Keratinocyte (primary cell): Measurements from ENCODE around the gene NUDT14.

ENCODE experiments used
- EZH2 ChIP-seq: IDR thresholded peaks from one replicate; pipeline ENCODE4 v1.6.1; 2012; ENCODE audit warnings: inconsistent platforms, mild to moderate bottlenecking, low read length, moderate library complexity
- TF ChIP-seq, protein P1 (sequence below), 3 experiments: IDR thresholded peaks in 1 of 3; conservative IDR thresholded peaks in 1 of 3; optimal IDR thresholded peaks in 1 of 3; 2 replicates in 2 of 3; 3 replicates in 1 of 3; pipeline versions ENCODE3 to v1.5.1; 2011; ENCODE audit warnings: low read length in 3 of 3, mild to moderate bottlenecking in 3 of 3, moderate library complexity in 2 of 3, control low read depth in 1 of 3, inconsistent platforms in 1 of 3; ENCODE audit not compliant: insufficient read depth in 2 of 3; ENCODE audit errors: extremely low read depth in 1 of 3

DNA sequence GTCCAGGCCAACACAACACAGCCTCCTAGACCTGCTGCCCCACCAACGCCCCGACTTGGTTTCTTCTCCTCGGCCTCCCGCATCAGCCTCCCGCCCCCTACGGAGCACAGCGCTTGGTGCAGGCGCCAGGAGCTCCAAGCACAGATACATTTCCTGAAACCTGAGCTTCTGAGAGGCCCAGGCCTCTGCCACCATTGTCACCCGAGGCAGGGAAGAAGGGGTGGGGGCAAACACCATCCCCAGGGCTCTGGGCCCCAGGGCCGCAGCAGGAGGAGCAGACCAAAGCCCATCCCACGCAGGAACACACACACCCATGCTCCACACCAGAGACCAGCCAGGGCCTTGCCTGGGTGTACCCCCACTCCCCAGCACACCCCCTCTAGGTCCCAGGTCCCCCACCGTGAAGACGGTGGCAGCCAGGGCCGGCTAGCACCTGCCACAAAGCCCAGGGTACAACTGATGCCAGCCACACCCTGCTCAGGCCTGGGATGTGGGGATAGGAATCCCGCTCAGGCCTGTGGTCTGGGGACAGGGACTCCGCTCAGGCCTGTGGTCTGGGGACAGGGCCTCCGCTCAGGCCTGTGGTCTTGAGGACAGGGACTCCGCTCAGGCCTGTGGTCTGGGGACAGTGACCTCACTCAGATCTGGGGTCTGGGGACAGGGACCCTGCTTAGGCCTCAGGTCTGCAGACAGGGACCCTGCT is 17.9 kb downstream of the NUDT14 start:
- TF ChIP-seq, protein P1, sequence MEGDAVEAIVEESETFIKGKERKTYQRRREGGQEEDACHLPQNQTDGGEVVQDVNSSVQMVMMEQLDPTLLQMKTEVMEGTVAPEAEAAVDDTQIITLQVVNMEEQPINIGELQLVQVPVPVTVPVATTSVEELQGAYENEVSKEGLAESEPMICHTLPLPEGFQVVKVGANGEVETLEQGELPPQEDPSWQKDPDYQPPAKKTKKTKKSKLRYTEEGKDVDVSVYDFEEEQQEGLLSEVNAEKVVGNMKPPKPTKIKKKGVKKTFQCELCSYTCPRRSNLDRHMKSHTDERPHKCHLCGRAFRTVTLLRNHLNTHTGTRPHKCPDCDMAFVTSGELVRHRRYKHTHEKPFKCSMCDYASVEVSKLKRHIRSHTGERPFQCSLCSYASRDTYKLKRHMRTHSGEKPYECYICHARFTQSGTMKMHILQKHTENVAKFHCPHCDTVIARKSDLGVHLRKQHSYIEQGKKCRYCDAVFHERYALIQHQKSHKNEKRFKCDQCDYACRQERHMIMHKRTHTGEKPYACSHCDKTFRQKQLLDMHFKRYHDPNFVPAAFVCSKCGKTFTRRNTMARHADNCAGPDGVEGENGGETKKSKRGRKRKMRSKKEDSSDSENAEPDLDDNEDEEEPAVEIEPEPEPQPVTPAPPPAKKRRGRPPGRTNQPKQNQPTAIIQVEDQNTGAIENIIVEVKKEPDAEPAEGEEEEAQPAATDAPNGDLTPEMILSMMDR (optimal IDR thresholded peaks at IDR 0.05 in 1 of 3, IDR thresholded peaks at IDR 0.05 in 1 of 3, conservative IDR thresholded peaks at IDR 0.05 in 1 of 3; ENCODE audit: extremely low read depth in 1 of 3, insufficient read depth in 2 of 3, low read length in 3 of 3), result no peak
- no peak for TF ChIP-seq EZH2
